Spleen (tissue), 7 donors: ENCODE results near the gene CYP4F11.

Experiments
- CTCF ChIP-seq, 11 experiments: fragments of 200-600 bp in 7 of 11; fragments of 450-650 bp in 4 of 11; sonication (generic) in 4 of 11; IDR thresholded peaks in 8 of 11; conservative IDR thresholded peaks in 3 of 11; 1 replicate in 7 of 11; 2 replicates in 4 of 11; pipeline versions ENCODE4 v1.4.0 to v1.8.0; 2016 to 2021; ENCODE audit warnings: antibody characterized with exemption in 11 of 11, inconsistent platforms in 4 of 11, mild to moderate bottlenecking in 1 of 11
- POLR2A ChIP-seq, 3 donors: fragments of 450-650 bp; IDR thresholded peaks; one replicate each; pipeline ENCODE4 v1.5.1; 2017; ENCODE audit warnings: antibody characterized with exemption in 3 of 3, mild to moderate bottlenecking in 1 of 3
- donor health status: DM: no; HTN: no; CAD: no; lungs with moderate emphysema.
- donor health status: DM: no; HTN: no; CAD: no.
- donor health status: DM: no; HTN: no; CAD: no.

GRCh38 chr19:15979293-15979692 lies 45.0 kb upstream of the CYP4F11 start:
- TF ChIP-seq CTCF (IDR thresholded peaks at IDR 0.05 in 8 of 11, conservative IDR thresholded peaks at IDR 0.05 in 3 of 11) (no peak), POLR2A (IDR thresholded peaks at IDR 0.05) (no peak)
